HepG2 (cell line): ENCODE measurements around the gene NHSL1. TPM values are rescaled to one million over a fixed set of nuclear protein-coding genes. Genes with fewer than 3 reads are reported as not detected.

Experiments
- BORCS8-MEF2B ChIP-seq: sonication (generic); formaldehyde crosslinking; IDR thresholded peaks from 2 replicates; pipeline ENCODE4 v1.8.0; 2022; ENCODE audit warnings: mild to moderate bottlenecking, missing genetic modification reagents
- FLYWCH1 ChIP-seq: sonication (generic); formaldehyde crosslinking; IDR thresholded peaks from 2 replicates; pipeline ENCODE4 v1.8.1; 2023; ENCODE audit warnings: mild to moderate bottlenecking, missing genetic modification reagents
- HOXA5 ChIP-seq: sonication (generic); formaldehyde crosslinking; IDR thresholded peaks from 2 replicates; pipeline ENCODE4 v1.4.0; 2020; ENCODE audit warnings: missing genetic modification reagents
- MED8 ChIP-seq: sonication (generic); formaldehyde crosslinking; IDR thresholded peaks from 2 replicates; pipeline ENCODE4 v1.8.1; 2023; ENCODE audit warnings: mild to moderate bottlenecking, missing genetic modification reagents; ENCODE audit not compliant: insufficient replicate concordance
- MTERF4 ChIP-seq: sonication (generic); formaldehyde crosslinking; IDR thresholded peaks from 2 replicates; pipeline ENCODE4 v1.8.0; 2023; ENCODE audit warnings: mild to moderate bottlenecking, missing genetic modification reagents
- NFE2L2 ChIP-seq: fragments of 150-350 bp; IDR thresholded peaks from 2 replicates; pipeline ENCODE4 v1.6.1; 2014; ENCODE audit warnings: low read length
- NFYC ChIP-seq: IDR thresholded peaks from 2 replicates; pipeline ENCODE4 v1.6.1; 2016; ENCODE audit warnings: missing genetic modification reagents, missing compliant biosample characterization
- PTBP1 ChIP-seq: fragments of 200-400 bp; formaldehyde crosslinking; IDR thresholded peaks from 2 replicates; pipeline ENCODE4 v1.6.1; 2018; ENCODE audit warnings: low read length, low read depth; ENCODE audit not compliant: poor library complexity, severe bottlenecking
- TBP ChIP-seq: sonication (generic); formaldehyde crosslinking; IDR thresholded peaks from 2 replicates; pipeline ENCODE4 v1.5.0; 2020; ENCODE audit warnings: missing genetic modification reagents
- ZNF101 ChIP-seq: sonication (generic); formaldehyde crosslinking; IDR thresholded peaks from 2 replicates; pipeline ENCODE4 v1.4.0; 2020; ENCODE audit warnings: mild to moderate bottlenecking, low read depth, missing genetic modification reagents, borderline replicate concordance
- ZNF251 ChIP-seq: sonication (generic); formaldehyde crosslinking; IDR thresholded peaks from 2 replicates; pipeline ENCODE4 v1.9.0; 2021; ENCODE audit warnings: mild to moderate bottlenecking, missing genetic modification reagents
- ZNF34 ChIP-seq: sonication (generic); formaldehyde crosslinking; IDR thresholded peaks from 2 replicates; pipeline ENCODE4 v1.4.0; 2020; ENCODE audit warnings: mild to moderate bottlenecking, missing genetic modification reagents, borderline replicate concordance
- ZNF484 ChIP-seq: sonication (generic); formaldehyde crosslinking; IDR thresholded peaks from 2 replicates; pipeline ENCODE4 v1.5.1; 2020; ENCODE audit warnings: mild to moderate bottlenecking, low read depth, missing genetic modification reagents, borderline replicate concordance
- ZNF549 ChIP-seq: sonication (generic); formaldehyde crosslinking; IDR thresholded peaks from 2 replicates; pipeline ENCODE4 v1.5.0; 2020; ENCODE audit warnings: missing genetic modification reagents
- ZNF564 ChIP-seq: sonication (generic); formaldehyde crosslinking; IDR thresholded peaks from 2 replicates; pipeline ENCODE4 v1.8.1; 2023; ENCODE audit warnings: mild to moderate bottlenecking, missing genetic modification reagents
- ZNF704 ChIP-seq: sonication (generic); formaldehyde crosslinking; IDR thresholded peaks from 2 replicates; pipeline ENCODE4 v1.8.1; 2023; ENCODE audit warnings: mild to moderate bottlenecking, inconsistent platforms, moderate library complexity, missing genetic modification reagents, borderline replicate concordance
- ZNF75D ChIP-seq: sonication (generic); formaldehyde crosslinking; IDR thresholded peaks from 2 replicates; pipeline ENCODE4 v1.8.1; 2023; ENCODE audit warnings: missing genetic modification reagents, mild to moderate bottlenecking, borderline replicate concordance
- ZNF772 ChIP-seq: sonication (generic); formaldehyde crosslinking; IDR thresholded peaks from 2 replicates; pipeline ENCODE4 v1.5.0; 2020; ENCODE audit warnings: mild to moderate bottlenecking, missing genetic modification reagents
- ZNF816 ChIP-seq: sonication (generic); formaldehyde crosslinking; IDR thresholded peaks from 2 replicates; pipeline ENCODE4 v1.8.0; 2022; ENCODE audit warnings: missing genetic modification reagents, mild to moderate bottlenecking, borderline replicate concordance
- polyA plus RNA-seq, 8 experiments: library from polyadenylated mRNA; depleted of rRNA in 3 of 8; stranded (reverse) in 7 of 8; unstranded in 1 of 8; fragments of >200 nt; fragmentation: Illumina TruSeq in 4 of 8; extraction: Trizol in 4 of 8; gene quantifications; 2 replicates each; pipeline versions ENCODE4 v1.2.1 to v1.2.3, GENCODE V29; 2011 to 2016; ENCODE audit warnings: low read depth in 4 of 8, missing spikeins in 1 of 8, mixed read lengths in 1 of 8; ENCODE audit not compliant: insufficient read depth in 1 of 8
- total RNA-seq, 5 experiments: library from RNA; depleted of rRNA; stranded (reverse); fragments of >200 nt; fragmentation: Illumina TruSeq; extraction: Trizol; gene quantifications; 2 replicates each; pipeline ENCODE4 v1.2.3, GENCODE V29; 2016; ENCODE audit warnings: low read depth in 1 of 5
- TF ChIP-seq, protein P1 (sequence below): sonication (generic); formaldehyde crosslinking; IDR thresholded peaks from 2 replicates; pipeline ENCODE4 v1.8.0; 2022; ENCODE audit warnings: missing genetic modification reagents, mild to moderate bottlenecking, inconsistent platforms, borderline replicate concordance
- TF ChIP-seq, protein P2 (sequence below): sonication (generic); formaldehyde crosslinking; IDR thresholded peaks from 2 replicates; pipeline ENCODE4 v1.8.0; 2022; ENCODE audit warnings: mild to moderate bottlenecking, missing genetic modification reagents, moderate library complexity
- TF ChIP-seq, protein P3 (sequence below): sonication (generic); formaldehyde crosslinking; IDR thresholded peaks from 2 replicates; pipeline ENCODE4 v1.5.1; 2020; ENCODE audit warnings: missing genetic modification reagents, mild to moderate bottlenecking, borderline replicate concordance
- TF ChIP-seq, protein P4 (sequence below): sonication (generic); formaldehyde crosslinking; IDR thresholded peaks from 2 replicates; pipeline ENCODE4 v1.4.0; 2020; ENCODE audit warnings: mild to moderate bottlenecking, missing genetic modification reagents

NHSL1 gene
- total and polyA plus RNA-seq, 2 of the 13 experiments (the other 11 are each of a cell fraction or from before 2014, with no cell fraction given), result 24.9 to 53.6 TPM

DNA sequence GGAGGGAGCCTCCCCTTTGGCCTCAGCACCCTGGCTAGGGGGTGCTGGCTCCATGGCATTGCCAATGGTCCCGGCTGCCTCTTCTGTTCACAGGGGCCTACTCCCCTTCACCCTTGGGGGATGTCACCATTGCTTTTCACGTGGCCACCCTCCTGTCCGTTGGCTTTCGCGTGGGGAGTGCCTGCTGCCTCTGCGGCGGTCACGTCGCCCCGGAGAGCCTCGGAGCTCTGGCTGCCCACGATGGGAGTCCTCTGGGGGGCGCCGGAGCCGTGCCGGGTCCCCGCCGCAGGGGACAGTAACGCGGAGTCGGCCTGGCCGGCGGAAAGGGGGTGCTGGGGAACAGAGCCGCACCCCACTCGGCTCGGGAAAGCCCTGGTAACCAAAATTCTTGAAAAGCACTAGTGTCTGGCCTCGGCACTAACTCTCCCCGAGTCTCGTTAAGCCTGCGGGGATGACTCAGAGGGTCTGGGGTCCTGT is 95.9 kb downstream of the NHSL1 start (continued):
- TF ChIP-seq PTBP1 (peak; percentile 8), ZNF75D (CRISPR knock-in tag) (no peak), ZNF34 (CRISPR knock-in tag) (peak; percentile 3; the same call in 1 of the 2 replicates), ZNF484 (CRISPR knock-in tag) (0 out of 2 replicates have a peak, but pooled peaks have one; percentile 20), ZNF101 (CRISPR knock-in tag) (0 out of 2 replicates have a peak, but pooled peaks have one; percentile 13), FLYWCH1 (CRISPR knock-in tag) (no peak; the same call in 1 of the 2 replicates), ZNF704 (CRISPR knock-in tag) (no peak), ZNF772 (CRISPR knock-in tag) (peak; percentile 19; the same call in 1 of the 2 replicates), ZNF549 (CRISPR knock-in tag) (no peak), TBP (CRISPR knock-in tag) (no peak), BORCS8-MEF2B (CRISPR knock-in tag) (no peak), NFE2L2 (no peak), MED8 (CRISPR knock-in tag) (no peak), HOXA5 (CRISPR knock-in tag) (no peak), NFYC (CRISPR knock-in tag) (no peak), ZNF251 (CRISPR knock-in tag) (no peak), MTERF4 (CRISPR knock-in tag) (peak; percentile 39; the same call in 1 of the 2 replicates), ZNF816 (CRISPR knock-in tag) (no peak), ZNF564 (CRISPR knock-in tag) (no peak)
- TF ChIP-seq, protein P1, sequence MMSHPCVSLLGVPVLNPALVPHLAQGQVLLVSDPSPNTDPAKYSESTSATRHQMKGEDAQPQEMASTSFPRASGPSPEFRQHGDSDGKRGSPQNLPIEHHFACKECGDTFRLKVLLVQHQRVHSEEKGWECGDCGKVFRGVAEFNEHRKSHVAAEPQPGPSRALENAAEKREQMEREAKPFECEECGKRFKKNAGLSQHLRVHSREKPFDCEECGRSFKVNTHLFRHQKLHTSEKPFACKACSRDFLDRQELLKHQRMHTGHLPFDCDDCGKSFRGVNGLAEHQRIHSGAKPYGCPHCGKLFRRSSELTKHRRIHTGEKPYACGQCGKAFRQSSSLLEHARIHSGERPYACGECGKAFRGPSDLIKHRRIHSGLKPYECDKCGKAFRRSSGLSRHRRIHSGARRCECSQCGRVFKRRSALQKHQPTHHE, result peak; percentile 45; the same call in 1 of the 2 replicates
- TF ChIP-seq, protein P2, sequence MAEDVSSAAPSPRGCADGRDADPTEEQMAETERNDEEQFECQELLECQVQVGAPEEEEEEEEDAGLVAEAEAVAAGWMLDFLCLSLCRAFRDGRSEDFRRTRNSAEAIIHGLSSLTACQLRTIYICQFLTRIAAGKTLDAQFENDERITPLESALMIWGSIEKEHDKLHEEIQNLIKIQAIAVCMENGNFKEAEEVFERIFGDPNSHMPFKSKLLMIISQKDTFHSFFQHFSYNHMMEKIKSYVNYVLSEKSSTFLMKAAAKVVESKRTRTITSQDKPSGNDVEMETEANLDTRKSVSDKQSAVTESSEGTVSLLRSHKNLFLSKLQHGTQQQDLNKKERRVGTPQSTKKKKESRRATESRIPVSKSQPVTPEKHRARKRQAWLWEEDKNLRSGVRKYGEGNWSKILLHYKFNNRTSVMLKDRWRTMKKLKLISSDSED (CRISPR knock-in tag), result no peak; the same call in 1 of the 2 replicates
- TF ChIP-seq, protein P3, sequence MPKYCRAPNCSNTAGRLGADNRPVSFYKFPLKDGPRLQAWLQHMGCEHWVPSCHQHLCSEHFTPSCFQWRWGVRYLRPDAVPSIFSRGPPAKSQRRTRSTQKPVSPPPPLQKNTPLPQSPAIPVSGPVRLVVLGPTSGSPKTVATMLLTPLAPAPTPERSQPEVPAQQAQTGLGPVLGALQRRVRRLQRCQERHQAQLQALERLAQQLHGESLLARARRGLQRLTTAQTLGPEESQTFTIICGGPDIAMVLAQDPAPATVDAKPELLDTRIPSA, result no peak
- TF ChIP-seq, protein P4, sequence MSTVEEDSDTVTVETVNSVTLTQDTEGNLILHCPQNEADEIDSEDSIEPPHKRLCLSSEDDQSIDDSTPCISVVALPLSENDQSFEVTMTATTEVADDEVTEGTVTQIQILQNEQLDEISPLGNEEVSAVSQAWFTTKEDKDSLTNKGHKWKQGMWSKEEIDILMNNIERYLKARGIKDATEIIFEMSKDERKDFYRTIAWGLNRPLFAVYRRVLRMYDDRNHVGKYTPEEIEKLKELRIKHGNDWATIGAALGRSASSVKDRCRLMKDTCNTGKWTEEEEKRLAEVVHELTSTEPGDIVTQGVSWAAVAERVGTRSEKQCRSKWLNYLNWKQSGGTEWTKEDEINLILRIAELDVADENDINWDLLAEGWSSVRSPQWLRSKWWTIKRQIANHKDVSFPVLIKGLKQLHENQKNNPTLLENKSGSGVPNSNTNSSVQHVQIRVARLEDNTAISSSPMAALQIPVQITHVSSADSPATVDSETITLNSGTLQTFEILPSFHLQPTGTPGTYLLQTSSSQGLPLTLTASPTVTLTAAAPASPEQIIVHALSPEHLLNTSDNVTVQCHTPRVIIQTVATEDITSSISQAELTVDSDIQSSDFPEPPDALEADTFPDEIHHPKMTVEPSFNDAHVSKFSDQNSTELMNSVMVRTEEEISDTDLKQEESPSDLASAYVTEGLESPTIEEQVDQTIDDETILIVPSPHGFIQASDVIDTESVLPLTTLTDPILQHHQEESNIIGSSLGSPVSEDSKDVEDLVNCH (CRISPR knock-in tag), result no peak
